ENCODE results near the gene PRICKLE4.
"Not testable (repeated sequence)": the region's sequence is repeated elsewhere in the genome, so short reads cannot be mapped to it uniquely, and the experiment has no call there.

PRICKLE4 gene

GRCh38 chr6:41743406-41744235 is 37.0 kb upstream of the PRICKLE4 start:
- no peak for FAIRE-seq
- no peak for DNase-seq (ENCODE audit: insufficient read length, low spot score)

GRCh38 chr6:41744236-41744787 is 36.3 kb upstream of the PRICKLE4 start:
- FAIRE-seq (no peak), DNase-seq (ENCODE audit: insufficient read length, low spot score) (no peak)

- DNase-seq (ENCODE audit: insufficient read length, low spot score) = no peak
- no peak for FAIRE-seq
Measured at GRCh38 chr6:41746107-41746506, 34.5 kb upstream of the PRICKLE4 start.

GRCh38 chr6:41747256-41748101 is 33.1 kb upstream of the PRICKLE4 start, which contains the start of gene PGC:
Gene PGC, minus strand, starts transcription at chr6:41747397. Its CDS starts 63 bp downstream, at chr6:41747334.
- DNase-seq (ENCODE audit: insufficient read length, low spot score) = no peak
- no peak for FAIRE-seq

- no peak for DNase-seq (ENCODE audit: insufficient read length, low spot score)
- FAIRE-seq = no peak
Measured at GRCh38 chr6:41748102-41748477, 32.5 kb upstream of the PRICKLE4 start.

GRCh38 chr6:41748542-41748941 is 32.0 kb upstream of the PRICKLE4 start:
- DNase-seq (ENCODE audit: insufficient read length, low spot score) (no peak), FAIRE-seq (no peak)

GRCh38 chr6:41750374-41750773 is 30.2 kb upstream of the PRICKLE4 start:
- no peak for DNase-seq (ENCODE audit: insufficient read length, low spot score)
- FAIRE-seq = no peak

GRCh38 chr6:41755895-41756294 is 24.7 kb upstream of the PRICKLE4 start:
- no peak for DNase-seq (ENCODE audit: insufficient read length, low spot score)
- FAIRE-seq = no peak

- DNase-seq (ENCODE audit: insufficient read length, low spot score) (no peak), FAIRE-seq (no peak)
Measured at GRCh38 chr6:41756354-41756753, 24.2 kb upstream of the PRICKLE4 start.

GRCh38 chr6:41757271-41757670 is 23.3 kb upstream of the PRICKLE4 start:
- no peak for DNase-seq (ENCODE audit: insufficient read length, low spot score)
- FAIRE-seq = no peak

- FAIRE-seq = peak; percentile 59
- DNase-seq (ENCODE audit: insufficient read length, low spot score) = no peak
Measured at GRCh38 chr6:41757931-41758640, 22.5 kb upstream of the PRICKLE4 start.

GRCh38 chr6:41758641-41759035 is 21.9 kb upstream of the PRICKLE4 start:
- FAIRE-seq = no peak
- no peak for DNase-seq (ENCODE audit: insufficient read length, low spot score)

- no peak for FAIRE-seq
- no peak for DNase-seq (ENCODE audit: insufficient read length, low spot score)
Measured at GRCh38 chr6:41759106-41759904, 21.3 kb upstream of the PRICKLE4 start.

- FAIRE-seq = no peak
- no peak for DNase-seq (ENCODE audit: insufficient read length, low spot score)
Measured at GRCh38 chr6:41759905-41760579, 20.5 kb upstream of the PRICKLE4 start.

GRCh38 chr6:41763470-41763869 is 17.1 kb upstream of the PRICKLE4 start:
- FAIRE-seq = no peak
- no peak for DNase-seq (ENCODE audit: insufficient read length, low spot score)

GRCh38 chr6:41766043-41766664 is 14.4 kb upstream of the PRICKLE4 start:
- not testable (repeated sequence) for FAIRE-seq; DNase-seq (ENCODE audit: insufficient read length, low spot score)

- DNase-seq (ENCODE audit: insufficient read length, low spot score) (peak; percentile 91), FAIRE-seq (peak; percentile 96)
Measured at GRCh38 chr6:41767112-41767833, 13.3 kb upstream of the PRICKLE4 start.

All from HTR-8/SVneo (cell line).